Keratinocyte (primary cell): ENCODE data around the gene HLA-E.

Experiments
- CTCF ChIP-seq, 3 experiments: IDR thresholded peaks in 1 of 3; conservative IDR thresholded peaks in 1 of 3; optimal IDR thresholded peaks in 1 of 3; 2 replicates in 2 of 3; 3 replicates in 1 of 3; pipeline versions ENCODE3 to v1.5.1; 2011; ENCODE audit warnings: low read length in 3 of 3, mild to moderate bottlenecking in 3 of 3, moderate library complexity in 2 of 3, control low read depth in 1 of 3, inconsistent platforms in 1 of 3; ENCODE audit not compliant: insufficient read depth in 2 of 3; ENCODE audit errors: extremely low read depth in 1 of 3
- EZH2 ChIP-seq: IDR thresholded peaks from one replicate; pipeline ENCODE4 v1.6.1; 2012; ENCODE audit warnings: inconsistent platforms, mild to moderate bottlenecking, low read length, moderate library complexity

GRCh38 chr6:30450548-30450908 is 38.8 kb upstream of the HLA-E start:
- no peak for TF ChIP-seq CTCF (optimal IDR thresholded peaks at IDR 0.05 in 1 of 3, IDR thresholded peaks at IDR 0.05 in 1 of 3, conservative IDR thresholded peaks at IDR 0.05 in 1 of 3; ENCODE audit: extremely low read depth in 1 of 3, insufficient read depth in 2 of 3, low read length in 3 of 3)
- no peak for TF ChIP-seq EZH2
